GM18502 (cell line): ENCODE measurements around the gene FOSB.
"Not testable (repeated sequence)": the region's sequence is repeated elsewhere in the genome, so short reads cannot be mapped to it uniquely, and the experiment has no call there.

Experiments
- ATAC-seq: cut with Tn5 transposase; IDR thresholded peaks from one replicate; pipeline ENCODE4 v1.9.1; 2021; ENCODE audit warnings: mild to moderate bottlenecking; ENCODE audit not compliant: unreplicated experiment, poor library complexity

Gene FOSB

GRCh38 chr19:45467456-45468158, at the start of gene FOSB:
Gene FOSB, plus strand, starts transcription at chr19:45467996. Its CDS starts 591 bp downstream, at chr19:45468587.
- ATAC-seq = peak; percentile 46

DNA sequence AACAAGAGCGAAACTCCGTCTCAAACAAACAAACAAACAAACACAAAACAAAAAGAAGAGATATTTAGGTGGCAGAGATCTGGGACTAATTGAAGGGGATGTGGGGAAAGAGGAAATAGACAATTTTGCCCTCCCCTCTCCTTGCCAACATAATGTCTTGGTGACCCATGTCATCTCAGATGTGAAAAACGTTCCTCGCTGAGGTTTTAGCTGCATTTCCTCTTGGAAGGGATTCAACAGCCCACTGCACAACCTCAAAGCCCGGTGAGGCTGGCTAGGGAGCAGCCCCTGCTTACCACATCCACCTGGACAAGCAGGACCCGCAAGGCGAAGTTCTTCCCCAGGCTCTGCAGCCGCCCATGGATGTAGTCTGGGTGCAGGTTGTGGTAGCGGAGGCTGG, 49.0 kb upstream of the FOSB start:
- no peak for ATAC-seq

GRCh38 chr19:45419396-45419795, 48.4 kb upstream of the FOSB start:
- ATAC-seq = peak; percentile 67

DNA sequence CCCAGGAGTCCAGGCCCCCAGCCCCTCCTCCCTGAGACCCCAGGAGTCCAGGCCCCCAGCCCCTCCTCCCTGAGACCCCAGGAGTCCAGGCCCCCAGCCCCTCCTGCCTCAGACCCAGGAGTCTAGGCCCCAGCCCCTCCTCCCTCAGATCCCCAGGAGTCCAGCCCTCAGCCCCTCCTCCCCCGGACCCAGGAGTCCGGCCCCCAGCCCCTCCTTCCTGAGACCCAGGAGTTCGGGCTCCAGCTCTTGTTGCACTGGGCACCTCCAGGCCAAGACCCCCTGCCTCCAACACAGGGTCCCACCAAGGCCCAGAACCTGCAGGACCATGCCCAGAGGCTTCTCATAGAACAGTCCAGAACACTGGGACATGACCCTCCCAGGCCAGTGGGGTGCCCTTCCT, 47.9 kb upstream of the FOSB start:
- ATAC-seq = no peak

DNA sequence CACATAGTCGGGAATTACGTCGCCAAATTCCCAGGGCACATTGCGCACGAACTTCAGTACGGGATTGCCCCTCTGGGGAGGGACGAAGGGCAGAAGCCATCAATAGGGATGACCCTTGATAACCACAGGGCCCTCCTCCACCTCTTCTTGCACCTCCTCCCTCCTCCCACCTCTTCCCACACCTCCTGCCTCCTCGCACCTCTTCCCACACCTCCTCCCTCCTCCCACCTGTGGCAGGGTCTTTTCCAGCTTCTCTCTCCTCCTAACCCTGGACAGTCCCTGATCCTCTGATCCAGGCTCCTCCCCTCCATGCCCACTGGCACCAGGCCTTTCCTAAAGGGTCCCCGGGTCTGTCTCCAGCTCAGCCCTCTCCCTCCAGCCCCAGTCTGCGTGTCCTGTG, 47.4 kb upstream of the FOSB start:
- ATAC-seq = no peak

DNA sequence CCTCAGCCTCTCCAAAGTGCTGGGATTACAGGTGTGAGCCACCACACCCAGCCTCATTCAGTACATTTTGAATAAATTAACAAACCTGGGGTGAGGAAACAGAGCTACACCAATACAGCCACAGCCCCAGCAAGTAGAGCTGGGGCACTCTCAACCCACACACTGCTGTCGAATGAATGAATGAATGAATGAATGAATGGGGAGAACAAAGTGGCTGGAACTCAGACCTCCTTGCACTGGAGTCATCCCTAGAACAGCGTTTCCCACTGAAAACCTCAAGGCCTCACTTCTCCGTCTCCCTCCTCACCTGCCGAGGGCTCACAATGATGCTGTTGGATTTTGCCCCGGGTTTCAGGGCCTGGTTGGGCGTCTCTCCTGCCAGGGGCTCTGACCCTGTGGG, 46.9 kb upstream of the FOSB start:
- ATAC-seq = no peak

GRCh38 chr19:45421947-45422498, 45.8 kb upstream of the FOSB start:
- ATAC-seq = no peak

DNA sequence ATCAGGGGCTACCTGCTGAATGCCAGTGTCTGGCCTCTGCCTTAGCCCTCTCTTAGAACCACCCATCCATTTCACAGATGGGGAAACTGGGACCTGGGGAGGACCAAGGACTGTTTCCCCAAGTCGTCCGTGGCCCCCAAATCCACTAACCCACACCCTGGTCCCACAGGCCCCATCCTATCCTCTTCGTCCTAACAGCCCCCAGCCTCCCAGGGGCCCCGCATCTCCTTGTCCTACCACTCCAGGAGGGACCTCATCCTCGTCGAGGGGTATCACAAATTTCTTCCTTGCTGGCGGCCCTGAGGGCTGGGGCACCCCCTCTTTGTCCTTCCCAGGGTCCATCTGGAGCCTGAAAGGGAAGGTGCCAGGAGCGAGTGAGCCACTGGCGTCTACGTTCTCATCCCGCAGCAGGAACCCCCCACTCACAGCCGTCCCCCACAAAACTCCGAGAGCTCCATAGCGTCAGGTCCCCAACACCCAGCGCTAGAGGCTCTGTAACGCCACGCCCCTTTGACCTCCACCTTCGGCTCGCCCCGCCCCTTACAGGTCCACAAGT, 44.7 kb upstream of the FOSB start:
- no peak for ATAC-seq

- peak; percentile 54 for ATAC-seq
These were observed 44.1 kb upstream of the FOSB start, which contains the start of gene ERCC1 for GRCh38 chr19:45423589-45424190. Gene ERCC1, minus strand, starts transcription at chr19:45423917. Its CDS starts 543 bp downstream, at chr19:45423374.

DNA sequence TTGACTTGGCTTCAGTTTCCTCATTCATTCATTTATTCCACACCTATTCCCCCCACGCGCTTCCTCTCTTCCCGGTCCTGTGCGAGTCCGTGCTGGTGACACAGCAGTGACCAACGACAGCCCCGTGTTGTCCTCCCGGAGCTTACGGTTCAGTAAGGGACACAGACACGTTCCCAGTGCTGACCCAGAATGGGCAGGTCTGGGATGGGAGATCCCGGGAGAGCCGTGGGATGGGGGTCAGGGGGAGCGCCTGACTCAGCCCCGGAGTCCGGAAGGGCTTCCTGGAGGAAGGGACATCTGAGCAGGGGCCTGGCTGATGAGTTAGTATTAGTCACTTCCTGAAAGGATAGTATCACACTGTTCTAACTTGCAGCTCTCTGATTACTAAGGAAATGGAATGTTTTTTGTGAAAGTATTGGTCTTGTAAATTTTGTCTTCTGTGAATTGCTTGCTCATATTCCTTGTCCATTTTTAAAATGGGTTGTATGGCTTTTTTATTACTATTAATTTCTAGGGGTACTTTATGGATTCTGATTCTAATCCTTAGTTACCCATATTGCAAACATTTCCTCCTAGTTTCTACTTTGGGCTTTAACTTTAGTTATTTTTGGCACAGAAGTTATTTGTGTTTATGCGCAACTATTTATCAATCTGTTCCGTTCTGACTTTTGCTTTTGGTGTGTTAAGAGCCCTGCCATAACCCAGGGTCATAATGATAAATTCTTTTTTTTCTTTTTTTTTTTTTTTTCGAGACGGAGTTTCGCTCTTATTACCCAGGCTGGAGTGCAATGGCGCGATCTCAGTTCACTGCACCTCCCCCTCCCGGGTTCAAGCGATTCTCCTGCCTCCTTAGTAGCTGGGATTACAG, 43.4 kb upstream of the FOSB start:
- peak; percentile 11 for ATAC-seq

GRCh38 chr19:45428384-45429231, 39.2 kb upstream of the FOSB start:
- ATAC-seq = no peak

- not testable (repeated sequence) for ATAC-seq
These were observed 37.9 kb upstream of the FOSB start for GRCh38 chr19:45429896-45430295.

GRCh38 chr19:45431008-45431407, 36.8 kb upstream of the FOSB start:
- ATAC-seq = not testable (repeated sequence)

- ATAC-seq = not testable (repeated sequence)
These were observed 35.3 kb upstream of the FOSB start for GRCh38 chr19:45432543-45432942.

- ATAC-seq = no peak
These were observed 30.5 kb upstream of the FOSB start for GRCh38 chr19:45437328-45437727.

GRCh38 chr19:45439190-45439568, 28.6 kb upstream of the FOSB start:
- ATAC-seq = no peak

DNA sequence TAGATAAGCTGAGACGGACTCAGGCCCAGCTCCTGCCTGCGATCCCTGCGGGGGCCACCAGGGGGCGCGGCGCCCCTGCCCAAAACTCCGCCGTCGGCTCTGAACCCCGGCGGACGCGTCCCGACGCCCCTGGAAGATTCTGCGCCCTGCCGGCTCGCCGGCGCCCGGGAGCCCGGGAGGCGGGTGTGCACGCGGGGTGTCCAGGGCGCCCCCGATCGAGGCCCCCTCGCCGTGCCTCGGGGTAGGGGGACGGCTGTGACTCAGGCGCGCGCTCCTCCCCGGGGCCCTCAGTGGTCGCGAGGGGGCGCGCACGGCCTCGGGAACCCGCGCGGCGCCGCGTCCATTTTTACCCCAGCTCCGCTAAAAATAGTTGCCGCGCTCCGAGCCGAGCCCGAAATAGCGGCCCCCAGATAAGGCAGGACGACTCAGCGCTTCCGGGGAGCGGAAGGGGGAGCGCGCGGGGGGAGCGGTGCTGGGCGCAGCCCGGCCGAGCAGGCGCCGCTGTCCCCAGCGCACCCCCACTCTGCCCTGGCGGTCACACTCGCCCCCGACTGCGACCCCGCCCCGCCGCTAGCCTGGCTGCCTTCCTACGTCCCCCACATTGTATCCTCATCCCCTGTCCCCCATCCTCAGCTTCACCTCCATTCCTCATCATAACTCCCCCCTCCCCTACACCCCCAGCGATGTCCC, 28.1 kb upstream of the FOSB start:
- peak; percentile 61 for ATAC-seq

DNA sequence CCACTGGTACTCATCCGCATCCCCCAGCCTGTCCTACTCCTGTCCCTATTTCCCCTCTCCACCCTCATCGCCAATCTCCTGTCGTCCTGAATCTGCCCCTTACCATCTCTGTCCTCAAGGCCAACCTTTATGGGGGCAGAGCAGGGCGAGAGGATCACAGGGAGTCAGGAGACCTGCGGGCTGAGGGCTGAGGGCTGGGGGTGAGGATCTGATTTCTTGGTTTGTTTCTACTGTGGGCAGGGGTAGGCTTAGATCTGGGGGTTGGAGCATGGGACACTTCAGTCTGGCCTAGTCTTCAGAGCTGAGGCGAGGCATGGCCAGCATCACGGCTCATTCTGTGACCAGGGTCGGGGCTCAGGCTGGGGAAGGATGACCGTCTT, 27.5 kb upstream of the FOSB start:
- no peak for ATAC-seq
